Heart left ventricle (tissue), 13 donors: ENCODE data around the gene HSPA14.

ENCODE experiments used
- CTCF ChIP-seq, 12 donors: fragments of 200-600 bp; sonication (generic) in 4 of 12; IDR thresholded peaks; one replicate each; pipeline versions ENCODE4 v1.5.0 to v1.8.0; 2018 to 2022; ENCODE audit warnings: antibody characterized with exemption in 12 of 12, mild to moderate bottlenecking in 5 of 12
- POLR2A ChIP-seq, 2 donors: fragments of 450-650 bp; IDR thresholded peaks; one replicate each; pipeline ENCODE4 v1.6.1; 2017; ENCODE audit warnings: antibody characterized with exemption in 2 of 2, mild to moderate bottlenecking in 2 of 2, moderate library complexity in 2 of 2
- donor health status: ischemic (EF 13 %, LVEDD 7.1; RV severe dilation, severe dysfunction).
- donor health status: DM: no; HTN: yes; CAD: no.
- donor health status: DM: no; HTN: no; CAD: no.
- donor health status: ischemic (EF 25% LVEDD 6.9; RV normal size, moderate dysfunction).
- donor health status: ischemic (EF 25% LVEDD 5.7; RV mildly dilated, moderate dysfunction).
- donor health status: ischemic (EF 35%, LVEDD 5.7; RV mildly dilated, moderate dysfunction).
- donor health status: nonischemic (EF 11% LVEDD 7.7; RV severe dilation, severe dysfunction).
- donor health status: DM: yes; HTN: yes; CAD: no.
- donor health status: PGD.
- donor health status: ischemic (EF 29% LVEDD 5.4; RV normal size, mild dysfunction).
- donor health status: nonischemic (EF 23%, LVEDD 6.1; RV moderate dilation, normal function).

GRCh38 chr10:14918964-14919363 lies 80.9 kb downstream of the HSPA14 start:
- TF ChIP-seq CTCF (IDR thresholded peaks at IDR 0.05), result no peak
- no peak for TF ChIP-seq POLR2A (IDR thresholded peaks at IDR 0.05)
